HG03108 (cell line): Measurements from ENCODE around the gene ZSCAN1.

Experiments used
- ATAC-seq: cut with Tn5 transposase; IDR thresholded peaks from one replicate; pipeline ENCODE4 v1.9.1; 2021; ENCODE audit warnings: moderate library complexity; ENCODE audit not compliant: unreplicated experiment

The ZSCAN1 gene

GRCh38 chr19:58040751-58041525 lies 7.1 kb downstream of the ZSCAN1 start:
- ATAC-seq = no peak

- ATAC-seq = no peak
Measured at GRCh38 chr19:58042495-58043340, 8.9 kb downstream of the ZSCAN1 start.

- ATAC-seq = no peak
Measured at GRCh38 chr19:58044391-58044790, 10.6 kb downstream of the ZSCAN1 start.

- no peak for ATAC-seq
Measured at GRCh38 chr19:58044886-58045285, 11.1 kb downstream of the ZSCAN1 start.

- no peak for ATAC-seq
Measured at GRCh38 chr19:58045411-58046050, 11.7 kb downstream of the ZSCAN1 start.

- no peak for ATAC-seq
Measured at GRCh38 chr19:58046856-58047255, 13.0 kb downstream of the ZSCAN1 start.

GRCh38 chr19:58047672-58048071 lies 13.8 kb downstream of the ZSCAN1 start:
- ATAC-seq = no peak

- ATAC-seq = no peak
Measured at GRCh38 chr19:58052256-58052655, 18.4 kb downstream of the ZSCAN1 start.

- no peak for ATAC-seq
Measured at GRCh38 chr19:58053480-58054156, 19.8 kb downstream of the ZSCAN1 start.

- no peak for ATAC-seq
Measured at GRCh38 chr19:58054901-58055874, 21.4 kb downstream of the ZSCAN1 start.

- no peak for ATAC-seq
Measured at GRCh38 chr19:58056261-58056660, 22.4 kb downstream of the ZSCAN1 start.

GRCh38 chr19:58056861-58057260 lies 23.0 kb downstream of the ZSCAN1 start:
- ATAC-seq = no peak

GRCh38 chr19:58058467-58058866 lies 24.6 kb downstream of the ZSCAN1 start:
- no peak for ATAC-seq

GRCh38 chr19:58059003-58059670 lies 25.3 kb downstream of the ZSCAN1 start, which contains the start of gene ZNF135:
TSS of gene ZNF135 (plus strand) at chr19:58059282. CDS start at chr19:58060003, 721 bp downstream.
- ATAC-seq = no peak

GRCh38 chr19:58059671-58060078 lies 25.9 kb downstream of the ZSCAN1 start:
- ATAC-seq = no peak

- no peak for ATAC-seq
Measured at GRCh38 chr19:58060231-58060630, 26.4 kb downstream of the ZSCAN1 start.

GRCh38 chr19:58063712-58064111 lies 29.9 kb downstream of the ZSCAN1 start:
- no peak for ATAC-seq

- no peak for ATAC-seq
Measured at GRCh38 chr19:58067240-58067912, 33.6 kb downstream of the ZSCAN1 start.

GRCh38 chr19:58079792-58080191 lies 46.0 kb downstream of the ZSCAN1 start:
- no peak for ATAC-seq
